HG03565 (cell line): ENCODE data around the gene PRRT3.
"Not testable (repeated sequence)": the region's sequence is repeated elsewhere in the genome, so short reads cannot be mapped to it uniquely, and the experiment has no call there.

Experiments
- ATAC-seq: cut with Tn5 transposase; IDR thresholded peaks from one replicate; pipeline ENCODE4 v1.9.1; 2021; ENCODE audit warnings: mild to moderate bottlenecking, moderate library complexity; ENCODE audit not compliant: unreplicated experiment

Gene PRRT3

DNA sequence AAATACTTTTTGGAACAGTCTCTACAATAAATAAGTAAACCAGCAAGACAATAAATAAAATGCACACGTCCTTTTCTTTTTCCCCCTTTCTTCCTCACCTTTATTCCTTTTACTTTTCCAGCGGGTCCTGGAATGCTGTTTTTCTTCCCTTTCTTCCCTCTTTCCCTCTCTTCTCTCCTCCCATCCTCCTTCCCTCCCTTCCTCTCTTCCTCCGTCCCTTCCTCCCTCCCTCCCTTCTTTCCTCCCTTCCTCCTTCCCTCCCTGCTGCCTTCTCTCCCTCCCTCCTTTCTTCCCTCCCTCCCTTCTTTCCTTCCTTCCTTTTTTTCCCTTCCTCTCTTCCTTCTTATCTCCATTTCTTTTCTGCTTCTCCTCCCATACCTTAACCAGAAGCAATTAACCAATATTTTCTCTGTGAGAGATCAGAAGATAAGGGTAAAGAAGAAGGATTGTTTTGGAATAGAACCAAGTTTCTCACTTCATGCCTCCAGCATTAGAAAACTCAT lies 52.9 kb downstream of the PRRT3 start:
- no peak for ATAC-seq

GRCh38 chr3:9898467-9899241 lies 53.6 kb downstream of the PRRT3 start:
- no peak for ATAC-seq

- ATAC-seq = no peak
These were observed 54.5 kb downstream of the PRRT3 start for GRCh38 chr3:9897408-9898372.

- ATAC-seq = not testable (repeated sequence)
These were observed 55.3 kb downstream of the PRRT3 start for GRCh38 chr3:9896755-9897407.

DNA sequence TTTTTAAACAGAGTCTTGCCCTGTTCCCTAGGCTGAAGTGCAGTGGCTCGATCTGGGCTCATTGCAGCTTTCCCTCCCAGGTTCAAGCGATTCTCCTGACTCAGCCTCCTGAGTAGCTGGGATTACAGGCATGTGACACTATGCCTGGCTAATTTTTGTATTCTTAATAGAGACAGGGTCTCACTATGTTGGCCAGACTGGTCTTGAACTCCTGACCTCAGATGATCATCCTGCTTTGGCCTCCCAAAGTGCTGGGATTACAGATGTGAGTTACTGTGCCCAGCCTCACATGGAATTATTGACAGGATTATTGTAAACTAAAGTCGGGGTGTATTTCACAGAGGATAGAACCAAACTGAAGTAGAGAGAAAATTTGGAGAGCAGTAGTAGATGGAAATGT lies 56.5 kb downstream of the PRRT3 start:
- ATAC-seq = not testable (repeated sequence)
